H1 (cell line): ENCODE results near the gene HMG20A. TPM values are rescaled to one million over a fixed set of nuclear protein-coding genes. Genes with fewer than 3 reads are reported as not detected.
A peak's percentile ranks its signal among the peaks of the same experiment; 100 is the strongest.

Experiments
- CTCF ChIA-PET: fragments of 300-600 bp; sonication (Branson Sonifier 250); formaldehyde crosslinking; loops from one replicate; lab custom pipeline; 2021; ENCODE audit not compliant: partially characterized antibody; lab: Charles Lee
- POLR2A ChIA-PET: fragments of 300-600 bp; sonication (Branson Sonifier 250); formaldehyde crosslinking; loops from one replicate; lab custom pipeline; 2021; ENCODE audit warnings: inconsistent platforms; ENCODE audit not compliant: partially characterized antibody; lab: Charles Lee
- DNase-seq, 2 experiments: peaks; one replicate each; pipeline versions ENCODE4 v3.0.0 to v3.0.0-alpha.2; 2010 to 2022; ENCODE audit warnings: low spot score in 2 of 2, low read depth in 1 of 2, mixed read lengths in 1 of 2
- FAIRE-seq: peaks from 2 replicates; lab custom pipeline; 2011; peaks lifted over from hg19 to GRCh38; lab: Jason Lieb, UNC
- H2AFZ ChIP-seq: 2 replicates; pipeline ENCODE4 v1.8.1; 2012; ENCODE audit warnings: low read length, inconsistent platforms
- H2AK5ac ChIP-seq: 2 replicates; pipeline ENCODE4 v1.6.1; 2013; ENCODE audit warnings: low read depth, low read length
- H2BK120ac ChIP-seq: replicated peaks from 2 replicates; pipeline ENCODE3; 2013; ENCODE audit warnings: low read depth, low read length, inconsistent platforms
- H2BK12ac ChIP-seq: 2 replicates; pipeline ENCODE4 v1.6.1; 2013; ENCODE audit warnings: low read depth, low read length
- H2BK15ac ChIP-seq: 2 replicates; pipeline ENCODE4 v1.6.1; 2013; ENCODE audit warnings: low read length
- H2BK20ac ChIP-seq: 2 replicates; pipeline ENCODE4 v1.6.1; 2013; ENCODE audit warnings: low read length
- H2BK5ac ChIP-seq: 2 replicates; pipeline ENCODE4 v1.6.1; 2013; ENCODE audit warnings: low read depth, low read length
- H3K14ac ChIP-seq: 2 replicates; pipeline ENCODE4 v1.6.1; 2013; ENCODE audit warnings: inconsistent platforms; ENCODE audit not compliant: insufficient read length
- H3K18ac ChIP-seq: 2 replicates; pipeline ENCODE4 v1.6.1; 2013; ENCODE audit warnings: low read length; ENCODE audit errors: extremely low read depth
- H3K23ac ChIP-seq: 2 replicates; pipeline ENCODE4 v1.6.1; 2013; ENCODE audit warnings: inconsistent platforms; ENCODE audit not compliant: insufficient read length
- H3K23me2 ChIP-seq: 2 replicates; pipeline ENCODE4 v1.6.1; 2013; ENCODE audit warnings: low read depth, low read length
- H3K27ac ChIP-seq: 2 replicates; pipeline ENCODE4 v1.6.1; 2011; ENCODE audit warnings: low read depth, low read length, inconsistent platforms
- H3K27me3 ChIP-seq, 4 experiments: replicated peaks in 1 of 4; 1 replicate in 1 of 4; 2 replicates in 3 of 4; pipeline versions ENCODE4 v1.6.1 to v1.8.1; 2011 to 2013; ENCODE audit warnings: low read length in 3 of 4, mild to moderate bottlenecking in 3 of 4, inconsistent platforms in 2 of 4, mixed read lengths in 2 of 4, moderate library complexity in 1 of 4; ENCODE audit not compliant: control insufficient read depth in 3 of 4, insufficient read depth in 3 of 4; ENCODE audit errors: extremely low read depth in 1 of 4
- H3K36me3 ChIP-seq, 4 experiments: 2 replicates each; pipeline versions ENCODE4 v1.6.1 to v1.8.1; 2011 to 2013; ENCODE audit warnings: mild to moderate bottlenecking in 4 of 4, low read length in 3 of 4, moderate library complexity in 2 of 4, control low read depth in 1 of 4, inconsistent platforms in 1 of 4; ENCODE audit not compliant: insufficient read depth in 4 of 4, control insufficient read depth in 2 of 4
- H3K4ac ChIP-seq: replicated peaks from 2 replicates; pipeline ENCODE3; 2013; ENCODE audit warnings: low read length, low read depth, mixed read lengths, inconsistent platforms; ENCODE audit not compliant: insufficient read length
- H3K4me1 ChIP-seq, 4 experiments: replicated peaks in 1 of 4; 1 replicate in 1 of 4; 2 replicates in 3 of 4; pipeline versions ENCODE4 v1.6.1 to v1.8.1; 2011 to 2013; ENCODE audit warnings: low read length in 3 of 4, inconsistent platforms in 2 of 4, mixed read lengths in 1 of 4; ENCODE audit not compliant: insufficient read depth in 4 of 4, control insufficient read depth in 3 of 4
- H3K4me2 ChIP-seq, 2 experiments: 2 replicates each; pipeline versions ENCODE4 v1.6.1 to v1.8.1; 2011 to 2013; ENCODE audit warnings: low read depth in 2 of 2, low read length in 2 of 2, control low read depth in 1 of 2, inconsistent platforms in 1 of 2, mild to moderate bottlenecking in 1 of 2; ENCODE audit not compliant: insufficient read depth in 1 of 2
- H3K4me3 ChIP-seq, 4 experiments: fragments of 200-600, 300-600 bp in 1 of 4; sonication (generic), shearing (Covaris generic), sonication (Bioruptor Twin) in 1 of 4; 2 replicates each; pipeline versions ENCODE4 v1.5.1 to v1.8.1; 2011 to 2016; ENCODE audit warnings: low read length in 4 of 4, low read depth in 3 of 4, control low read depth in 2 of 4, inconsistent platforms in 2 of 4, mild to moderate bottlenecking in 2 of 4, mixed read lengths in 1 of 4, moderate library complexity in 1 of 4; ENCODE audit not compliant: insufficient read depth in 2 of 4; ENCODE audit errors: extremely low read depth in 1 of 4
- H3K56ac ChIP-seq: replicated peaks from 2 replicates; pipeline ENCODE3; 2013; ENCODE audit warnings: low read depth, mild to moderate bottlenecking, mixed read lengths, low read length, inconsistent platforms; ENCODE audit not compliant: insufficient read length
- H3K79me1 ChIP-seq: 2 replicates; pipeline ENCODE4 v1.6.1; 2013; ENCODE audit warnings: low read depth, low read length, control low read depth
- H3K79me2 ChIP-seq, 2 experiments: 2 replicates each; pipeline versions ENCODE4 v1.6.1 to v1.8.1; 2012 to 2013; ENCODE audit warnings: low read length in 2 of 2, mild to moderate bottlenecking in 2 of 2, inconsistent platforms in 1 of 2; ENCODE audit not compliant: insufficient read depth in 2 of 2, control insufficient read depth in 1 of 2
- H3K9ac ChIP-seq, 4 experiments: replicated peaks in 1 of 4; 1 replicate in 1 of 4; 2 replicates in 3 of 4; pipeline versions ENCODE4 v1.6.1 to v1.8.1; 2011 to 2013; ENCODE audit warnings: low read depth in 3 of 4, low read length in 3 of 4, control low read depth in 2 of 4, mild to moderate bottlenecking in 2 of 4, moderate library complexity in 2 of 4, inconsistent platforms in 1 of 4; ENCODE audit errors: extremely low read depth in 1 of 4
- H3K9me3 ChIP-seq, 2 experiments: 2 replicates each; pipeline versions ENCODE4 v1.6.1 to v1.8.1; 2012 to 2013; ENCODE audit warnings: mild to moderate bottlenecking in 2 of 2, moderate library complexity in 2 of 2, control low read depth in 1 of 2, inconsistent platforms in 1 of 2, low read depth in 1 of 2, low read length in 1 of 2, mixed read lengths in 1 of 2; ENCODE audit not compliant: insufficient read depth in 2 of 2
- H4K20me1 ChIP-seq, 2 experiments: replicated peaks in 1 of 2; 2 replicates each; pipeline versions ENCODE3 to v1.8.1; 2011 to 2013; ENCODE audit warnings: inconsistent platforms in 2 of 2, low read length in 2 of 2, mild to moderate bottlenecking in 1 of 2; ENCODE audit not compliant: insufficient read depth in 2 of 2, control insufficient read depth in 1 of 2
- H4K5ac ChIP-seq: 2 replicates; pipeline ENCODE4 v1.6.1; 2013; ENCODE audit warnings: low read length, low read depth, mixed read lengths, inconsistent platforms; ENCODE audit not compliant: insufficient read length
- H4K8ac ChIP-seq: 2 replicates; pipeline ENCODE4 v1.8.0; 2013; ENCODE audit warnings: mild to moderate bottlenecking, moderate library complexity, low read length, inconsistent platforms; ENCODE audit not compliant: insufficient read depth; ENCODE audit errors: extremely low read depth
- H4K91ac ChIP-seq: replicated peaks from 2 replicates; pipeline ENCODE3; 2013; ENCODE audit warnings: low read length, mixed read lengths, inconsistent platforms; ENCODE audit not compliant: insufficient read length
- EGR1 ChIP-seq: IDR thresholded peaks from 2 replicates; pipeline ENCODE4 v1.6.1; 2011; ENCODE audit warnings: low read depth, low read length, borderline replicate concordance
- SUZ12 ChIP-seq: fragments of 200-600 bp; sonication (generic); IDR thresholded peaks from 2 replicates; pipeline ENCODE4 v1.6.1; 2012; ENCODE audit warnings: mild to moderate bottlenecking, inconsistent platforms, low read length, moderate library complexity, mixed read lengths
- ZNF274 ChIP-seq: IDR thresholded peaks from 2 replicates; pipeline ENCODE4 v1.7.0; 2012; ENCODE audit warnings: low read length, borderline replicate concordance; ENCODE audit errors: extremely low read depth
- WGBS, 2 experiments: shearing (Covaris generic) in 1 of 2; methylation state at CpG; one replicate each; pipeline versions ENCODE4 v1.1.6 to v1.1.7; 2013 to 2015; ENCODE audit warnings: low lambda C conversion rate in 2 of 2, mixed read lengths in 2 of 2, inconsistent platforms in 1 of 2, low coverage in 1 of 2, missing lambda C conversion rate in 1 of 2; ENCODE audit not compliant: insufficient replicate concordance in 2 of 2, insufficient coverage in 1 of 2, insufficient read length in 1 of 2; ENCODE audit errors: extremely low coverage in 1 of 2, missing lambda C conversion rate in 1 of 2; 5-methylcytosine and 5-hydroxymethylcytosine counted together
- polyA plus RNA-seq, 7 experiments: library from polyadenylated mRNA; depleted of rRNA in 3 of 7; stranded (reverse) in 5 of 7; unstranded in 2 of 7; fragments of >200 nt in 5 of 7; fragments of 200-250 nt in 2 of 7; gene quantifications; 1 replicate in 5 of 7; 2 replicates in 1 of 7; 4 replicates in 1 of 7; pipeline versions ENCODE4 v1.2.1 to v1.2.3, GENCODE V29; 2011 to 2013; ENCODE audit warnings: missing spikeins in 2 of 7, mixed read lengths in 2 of 7
- total RNA-seq: library from RNA; stranded (reverse); fragmentation: NEBNext Ultra II Directional; extraction: Animal tissue kit (Norgen Biotek cat#: 25700); gene quantifications from 2 replicates; pipeline ENCODE4 v1.2.1, GENCODE V29; 2021
- TF ChIP-seq, protein P1 (sequence below): IDR thresholded peaks from 2 replicates; pipeline ENCODE4 v1.6.1; 2012; ENCODE audit warnings: inconsistent platforms

HMG20A gene
- total and polyA plus RNA-seq, 2 of the 8 experiments (the other 6 are each of a cell fraction or from before 2014, with no cell fraction given), result 52.1 to 59.7 TPM

- no peak for DNase-seq
- H4K8ac ChIP-seq, result no peak overlapping the region
- peak overlapping the region; percentile 93; the same call in 1 of the 2 replicates for H2BK20ac ChIP-seq
- peak overlapping the region; percentile 56 for H2AK5ac ChIP-seq
- H4K91ac ChIP-seq, result peak overlapping the region; percentile 90
- no peak overlapping the region for H3K27ac ChIP-seq
- H3K4me2 ChIP-seq, result no peak overlapping the region; a peak in 1 of 4 replicates
- WGBS, 2 experiments, result 89% methylated on average over 11 of the region's 14 CpGs; no CpG with 5 or more reads in 1 of the 2 experiments
- H3K4me1 ChIP-seq, result peaks cover 0 to 28% (median 6%) of the 10 kb centered on the region in 4 experiments; a peak in 6 of 7 replicates
- no peaks in the 10 kb centered on the region for H3K79me2 ChIP-seq
- H3K23me2 ChIP-seq, result no peaks in the 10 kb centered on the region
- H4K20me1 ChIP-seq, result no peaks in the 10 kb centered on the region
- H3K14ac ChIP-seq, result no peak overlapping the region
- no peaks in the 10 kb centered on the region; a peak in 1 of 7 replicates for H3K27me3 ChIP-seq
- ChIA-PET CTCF (interaction anchor here (2.4 to 4.6 kb wide), 4 partner anchors 10 to 17 kb away, joined by 4 to 29 read pairs (median 19); no protein-coding TSS in a partner anchor), POLR2A (interaction anchor here (0.7 to 1.3 kb wide), 3 partner anchors 10 to 456 kb away, joined by 3 read pairs; partner anchors contain the start of gene TSPAN3)
- no peak overlapping the region for H3K4ac ChIP-seq
- H3K4me3 ChIP-seq, result no peak overlapping the region; a peak in 1 of 8 replicates
- peak overlapping the region; percentile 68 for H2BK12ac ChIP-seq
- no peak overlapping the region for H3K9ac ChIP-seq
- peak overlapping the region; percentile 31 for H2BK120ac ChIP-seq
- H3K79me1 ChIP-seq, result no peaks in the 10 kb centered on the region
- H4K5ac ChIP-seq, result peak overlapping the region; percentile 4
- no peaks in the 10 kb centered on the region for H3K9me3 ChIP-seq
- peak overlapping the region; percentile 50; the same call in 1 of the 2 replicates for H2BK5ac ChIP-seq
- H3K56ac ChIP-seq, result no peak overlapping the region
- no peak overlapping the region for H2AFZ ChIP-seq
- TF ChIP-seq EGR1 (no peak), SUZ12 (no peak), ZNF274 (no peak)
- TF ChIP-seq, protein P1, sequence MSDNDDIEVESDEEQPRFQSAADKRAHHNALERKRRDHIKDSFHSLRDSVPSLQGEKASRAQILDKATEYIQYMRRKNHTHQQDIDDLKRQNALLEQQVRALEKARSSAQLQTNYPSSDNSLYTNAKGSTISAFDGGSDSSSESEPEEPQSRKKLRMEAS, result 0 out of 2 replicates have a peak, but pooled peaks have one; percentile 4
- peak overlapping the region; percentile 92; the same call in 1 of the 2 replicates for H2BK15ac ChIP-seq
- H3K36me3 ChIP-seq, result no peaks in the 10 kb centered on the region
- peak overlapping the region; percentile 85 for H3K18ac ChIP-seq
- FAIRE-seq, result no peak
- H3K23ac ChIP-seq, result no peak overlapping the region
These were observed 106.0 kb downstream of the HMG20A start for GRCh38 chr15:77526595-77527163.
